Neural progenitor cell (in vitro differentiated cells): ENCODE results near the gene VTA1. TPM values are rescaled to one million over a fixed set of nuclear protein-coding genes. Genes with fewer than 3 reads are reported as not detected.

Experiments used
- DNase-seq: peaks from one replicate; pipeline ENCODE4 v3.0.0-alpha.2; 2016; ENCODE audit warnings: low spot score
- H2AFZ ChIP-seq: fragments of 200-600 bp; sonication (generic); replicated peaks from 2 replicates; pipeline ENCODE4 v1.6.1; 2016; ENCODE audit warnings: antibody characterized with exemption
- H3F3A ChIP-seq: fragments of 200-600 bp; sonication (generic); 2 replicates; pipeline ENCODE4 v1.6.1; 2016; ENCODE audit warnings: antibody characterized with exemption, low read depth
- H3K27ac ChIP-seq: fragments of 200-600 bp; sonication (generic); 2 replicates; pipeline ENCODE4 v1.5.1; 2016; ENCODE audit warnings: mild to moderate bottlenecking
- H3K27me3 ChIP-seq: fragments of 200-600 bp; sonication (generic); 2 replicates; pipeline ENCODE4 v1.6.1; 2016; ENCODE audit warnings: mild to moderate bottlenecking, moderate library complexity
- H3K36me3 ChIP-seq: fragments of 200-600 bp; sonication (generic); 2 replicates; pipeline ENCODE4 v1.5.1; 2016
- H3K4me1 ChIP-seq: fragments of 200-600 bp; sonication (generic); 2 replicates; pipeline ENCODE4 v1.6.1; 2016; ENCODE audit warnings: mixed run types
- H3K4me2 ChIP-seq: fragments of 200-600 bp; sonication (generic); 2 replicates; pipeline ENCODE4 v1.6.1; 2016
- H3K4me3 ChIP-seq: fragments of 200-600 bp; sonication (generic); 2 replicates; pipeline ENCODE4 v1.5.1; 2016
- H3K79me2 ChIP-seq: fragments of 200-600 bp; sonication (generic); 2 replicates; pipeline ENCODE4 v1.6.1; 2016; ENCODE audit warnings: low read depth
- H3K9ac ChIP-seq: fragments of 200-600 bp; sonication (generic); 2 replicates; pipeline ENCODE4 v1.6.1; 2016
- H3K9me3 ChIP-seq: fragments of 200-600 bp; sonication (generic); 2 replicates; pipeline ENCODE4 v1.5.1; 2016; ENCODE audit warnings: low read depth
- H4K20me1 ChIP-seq: fragments of 200-600 bp; sonication (generic); 2 replicates; pipeline ENCODE4 v1.6.1; 2016; ENCODE audit warnings: low read depth
- H3K27ac Mint-ChIP-seq: 3 replicates; pipeline ENCODE4 v1.8.0; 2021; ENCODE audit warnings: mixed read lengths
- H3K27me3 Mint-ChIP-seq: 2 replicates; pipeline ENCODE4 v1.8.0; 2022; ENCODE audit warnings: low read depth, mild to moderate bottlenecking, inconsistent platforms, moderate library complexity, mixed read lengths; ENCODE audit not compliant: insufficient read depth
- H3K36me3 Mint-ChIP-seq: 3 replicates; pipeline ENCODE4 v1.8.0; 2021; ENCODE audit warnings: mixed read lengths
- H3K4me1 Mint-ChIP-seq: 3 replicates; pipeline ENCODE4 v1.8.0; 2021; ENCODE audit warnings: mixed read lengths
- H3K4me3 Mint-ChIP-seq: 3 replicates; pipeline ENCODE4 v1.8.0; 2021; ENCODE audit warnings: mild to moderate bottlenecking, moderate library complexity, mixed read lengths
- H3K9me3 Mint-ChIP-seq: 3 replicates; pipeline ENCODE4 v1.8.0; 2020; ENCODE audit warnings: mixed read lengths
- EZH2 ChIP-seq: fragments of 200-600 bp; sonication (generic); IDR thresholded peaks from 2 replicates; pipeline ENCODE4 v1.6.1; 2017; ENCODE audit warnings: antibody characterized with exemption, mild to moderate bottlenecking, moderate library complexity
- EZH2phosphoT487 ChIP-seq: fragments of 200-600 bp; sonication (generic); IDR thresholded peaks from 2 replicates; pipeline ENCODE4 v1.6.1; 2017; ENCODE audit warnings: antibody characterized with exemption
- total RNA-seq: library from RNA; depleted of rRNA; stranded (reverse); fragments of >200 nt; gene quantifications from 2 replicates; pipeline ENCODE4 v1.2.3, GENCODE V29; 2015; ENCODE audit warnings: low replicate concordance
- TF ChIP-seq, protein P1 (sequence below): fragments of 200-600 bp; sonication (generic); IDR thresholded peaks from 2 replicates; pipeline ENCODE4 v1.5.1; 2017; ENCODE audit warnings: antibody characterized with exemption, mild to moderate bottlenecking

The VTA1 gene
- total RNA-seq, 1 donor from 2014 or later: 92.6 TPM

DNA sequence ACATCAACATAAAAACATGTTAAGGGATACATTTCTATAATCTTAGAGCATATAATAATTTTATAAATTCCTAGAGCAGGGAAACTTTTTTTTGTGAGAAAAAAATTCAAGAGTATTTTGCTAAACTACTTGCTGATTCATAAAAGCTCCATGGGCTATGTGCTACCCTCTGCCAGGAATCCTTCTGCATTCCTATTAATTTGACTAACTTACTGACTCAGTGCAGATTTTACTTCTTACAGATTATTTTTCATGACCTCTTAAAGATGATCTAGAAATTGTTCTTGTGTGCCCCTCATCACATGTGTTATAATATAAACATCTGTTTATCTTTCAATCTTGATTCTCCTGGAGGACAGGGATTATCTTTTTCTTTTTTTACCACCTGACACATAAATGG lies 5.7 kb downstream of the VTA1 start:
- H3K4me3 ChIP-seq: no peak overlapping the region
- Mint-ChIP-seq H3K27ac (no peak overlapping the region), H3K4me3 (no peak overlapping the region)

GRCh38 chr6:142153196-142153595 lies 6.1 kb downstream of the VTA1 start:
- Histone ChIP-seq H3F3A (no peaks in the 10 kb centered on the region), H2AFZ (no peak overlapping the region), H3K4me1 (peaks cover 9% of the 10 kb centered on the region), H3K9me3 (no peaks in the 10 kb centered on the region), H3K79me2 (peaks cover 100% of the 10 kb centered on the region), H3K4me3 (no peak overlapping the region), H3K9ac (no peak overlapping the region), H3K27ac (no peak overlapping the region), H3K27me3 (no peaks in the 10 kb centered on the region), H4K20me1 (peaks cover 40% of the 10 kb centered on the region), H3K4me2 (no peak overlapping the region), H3K36me3 (no peaks in the 10 kb centered on the region)
- no peaks in the 10 kb centered on the region for H3K9me3 Mint-ChIP-seq
- TF ChIP-seq EZH2phosphoT487 (no peak), EZH2 (no peak)
- TF ChIP-seq, protein P1, sequence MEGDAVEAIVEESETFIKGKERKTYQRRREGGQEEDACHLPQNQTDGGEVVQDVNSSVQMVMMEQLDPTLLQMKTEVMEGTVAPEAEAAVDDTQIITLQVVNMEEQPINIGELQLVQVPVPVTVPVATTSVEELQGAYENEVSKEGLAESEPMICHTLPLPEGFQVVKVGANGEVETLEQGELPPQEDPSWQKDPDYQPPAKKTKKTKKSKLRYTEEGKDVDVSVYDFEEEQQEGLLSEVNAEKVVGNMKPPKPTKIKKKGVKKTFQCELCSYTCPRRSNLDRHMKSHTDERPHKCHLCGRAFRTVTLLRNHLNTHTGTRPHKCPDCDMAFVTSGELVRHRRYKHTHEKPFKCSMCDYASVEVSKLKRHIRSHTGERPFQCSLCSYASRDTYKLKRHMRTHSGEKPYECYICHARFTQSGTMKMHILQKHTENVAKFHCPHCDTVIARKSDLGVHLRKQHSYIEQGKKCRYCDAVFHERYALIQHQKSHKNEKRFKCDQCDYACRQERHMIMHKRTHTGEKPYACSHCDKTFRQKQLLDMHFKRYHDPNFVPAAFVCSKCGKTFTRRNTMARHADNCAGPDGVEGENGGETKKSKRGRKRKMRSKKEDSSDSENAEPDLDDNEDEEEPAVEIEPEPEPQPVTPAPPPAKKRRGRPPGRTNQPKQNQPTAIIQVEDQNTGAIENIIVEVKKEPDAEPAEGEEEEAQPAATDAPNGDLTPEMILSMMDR: no peak
- no peaks in the 10 kb centered on the region for H3K27me3 Mint-ChIP-seq
- no peak overlapping the region for H3K27ac Mint-ChIP-seq
- no peak overlapping the region for H3K4me3 Mint-ChIP-seq
- DNase-seq: no peak
- H3K36me3 Mint-ChIP-seq: peaks cover 3% of the 10 kb centered on the region
- peaks cover 11% of the 10 kb centered on the region for H3K4me1 Mint-ChIP-seq

More for the DNA sequence above, 5.7 kb downstream of the VTA1 start:
- peaks cover 14% of the 10 kb centered on the region for H3K4me1 ChIP-seq
- no peaks in the 10 kb centered on the region for H3K27me3 ChIP-seq
- DNase-seq: no peak
- no peak overlapping the region for H3K4me2 ChIP-seq
- peaks cover 14% of the 10 kb centered on the region for H3K4me1 Mint-ChIP-seq
- H3K27me3 Mint-ChIP-seq: no peaks in the 10 kb centered on the region
- H3K36me3 ChIP-seq: no peaks in the 10 kb centered on the region
- H3K79me2 ChIP-seq: peaks cover 100% of the 10 kb centered on the region
- H3F3A ChIP-seq: no peaks in the 10 kb centered on the region
- peaks cover 43% of the 10 kb centered on the region for H4K20me1 ChIP-seq
- no peaks in the 10 kb centered on the region for H3K9me3 Mint-ChIP-seq
- no peaks in the 10 kb centered on the region for H3K9me3 ChIP-seq
- TF ChIP-seq, protein P1: no peak
- TF ChIP-seq EZH2 (no peak), EZH2phosphoT487 (no peak)
- H3K9ac ChIP-seq: no peak overlapping the region
- peaks cover 3% of the 10 kb centered on the region for H3K36me3 Mint-ChIP-seq
- H2AFZ ChIP-seq: no peak overlapping the region
- H3K27ac ChIP-seq: no peak overlapping the region

- H4K20me1 ChIP-seq: peaks cover 36% of the 10 kb centered on the region
- no peak overlapping the region for H2AFZ ChIP-seq
- H3K9ac ChIP-seq: no peak overlapping the region
- no peak overlapping the region for H3K27ac ChIP-seq
- H3K27me3 ChIP-seq: no peaks in the 10 kb centered on the region
- no peaks in the 10 kb centered on the region for H3K9me3 ChIP-seq
- Mint-ChIP-seq H3K4me1 (peaks cover 2% of the 10 kb centered on the region), H3K27ac (no peak overlapping the region), H3K9me3 (no peaks in the 10 kb centered on the region), H3K36me3 (peaks cover 3% of the 10 kb centered on the region), H3K27me3 (no peaks in the 10 kb centered on the region), H3K4me3 (no peak overlapping the region)
- DNase-seq: no peak
- peaks cover 6% of the 10 kb centered on the region for H3K4me1 ChIP-seq
- H3K4me2 ChIP-seq: no peak overlapping the region
- no peaks in the 10 kb centered on the region for H3K36me3 ChIP-seq
- no peak overlapping the region for H3K4me3 ChIP-seq
- H3K79me2 ChIP-seq: peaks cover 100% of the 10 kb centered on the region
- TF ChIP-seq, protein P1: no peak
- TF ChIP-seq EZH2 (no peak), EZH2phosphoT487 (no peak)
- no peaks in the 10 kb centered on the region for H3F3A ChIP-seq
Observed at GRCh38 chr6:142154336-142154735, 7.3 kb downstream of the VTA1 start.
